NOMO-1 treated with DMSO at 0.1 percent for 48 hours (cell line): ENCODE data around the gene BZW1.

Source experiments
- DNase-seq: peaks from one replicate; lab custom pipeline; 2025; ENCODE audit not compliant: unreplicated experiment; lab: John Stamatoyannopoulos, UW

Gene BZW1

DNA sequence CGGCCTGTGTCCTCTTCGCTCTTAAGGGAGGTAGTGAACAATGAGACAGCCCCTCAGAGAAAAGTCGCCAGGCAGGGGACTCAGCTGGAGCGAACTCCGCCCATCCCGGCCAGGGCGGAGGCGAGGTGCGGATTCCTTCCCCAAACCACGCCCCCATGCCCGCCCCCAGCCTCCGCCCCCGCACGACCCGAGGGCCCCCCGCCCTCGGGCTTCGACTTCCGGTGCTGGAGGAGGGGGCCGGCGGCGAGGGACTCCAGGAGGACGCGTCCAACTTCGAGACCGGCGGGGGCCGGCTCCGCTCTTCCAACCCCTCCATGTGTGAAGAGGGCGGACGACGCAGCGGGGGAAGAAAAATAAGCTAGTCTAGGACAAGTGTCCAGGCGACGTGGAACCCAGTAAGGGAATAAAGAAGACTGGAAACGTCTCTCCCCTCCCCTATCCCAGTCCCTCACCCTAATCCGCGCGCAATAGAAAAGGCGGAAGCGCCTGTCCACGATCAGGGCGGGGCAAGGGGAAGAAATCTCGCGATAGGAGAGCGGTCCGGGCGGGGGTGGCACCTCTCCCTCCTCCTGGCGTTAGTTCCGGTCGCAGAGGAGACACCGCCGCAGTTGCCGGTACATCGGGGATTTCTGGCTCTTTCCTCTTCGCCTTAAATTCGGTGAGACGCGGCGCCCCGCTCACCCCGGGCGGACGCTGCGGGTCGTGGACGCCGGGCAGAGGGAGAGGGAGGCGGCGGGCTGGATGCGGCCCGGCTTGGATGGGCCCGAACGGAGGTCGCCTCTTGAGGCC lies at the start of gene BZW1:
Gene BZW1 (plus strand): TSS at position 578 of the 789 bp plus-strand sequence. CDS start 1,308 bp downstream, outside the sequence.
- peak; percentile 93 for DNase-seq

DNA sequence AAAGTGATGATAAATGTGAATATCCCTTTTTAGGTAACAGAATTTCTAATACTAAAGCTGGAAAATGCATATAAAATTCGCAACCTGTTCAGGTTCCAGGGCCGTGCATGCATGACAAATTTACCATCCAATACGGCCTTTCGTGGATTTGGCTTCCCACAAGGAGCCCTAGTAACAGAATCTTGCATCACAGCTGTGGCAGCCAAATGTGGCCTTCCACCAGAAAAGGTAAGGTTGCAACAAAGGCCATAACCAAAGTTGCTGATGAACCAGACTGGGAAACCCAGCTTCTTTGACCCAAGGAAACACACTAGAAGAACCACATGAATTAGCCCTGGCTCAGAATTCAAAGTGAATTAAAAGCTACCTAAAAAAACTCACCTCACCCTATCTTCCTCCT lies 49.6 kb upstream of the BZW1 start:
- no peak for DNase-seq

DNA sequence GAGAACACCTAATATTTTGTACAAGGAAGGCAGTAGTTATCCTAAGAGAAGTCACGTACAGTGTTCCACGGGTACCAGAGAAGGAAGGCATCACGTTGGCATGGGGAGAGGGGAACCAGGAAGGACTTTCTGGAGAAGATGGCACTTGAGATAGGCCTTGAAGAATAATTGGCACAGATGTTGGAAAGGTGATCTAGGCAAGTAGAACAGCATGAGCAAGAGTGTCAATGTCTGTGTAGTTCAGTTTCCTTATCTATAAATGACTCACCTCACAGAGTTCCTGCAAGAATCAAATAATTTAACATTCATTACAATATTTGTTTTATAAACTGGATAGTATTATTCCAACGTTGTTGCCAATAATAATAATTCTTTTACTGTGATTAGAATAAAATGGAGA lies 48.3 kb upstream of the BZW1 start:
- no peak for DNase-seq

DNA sequence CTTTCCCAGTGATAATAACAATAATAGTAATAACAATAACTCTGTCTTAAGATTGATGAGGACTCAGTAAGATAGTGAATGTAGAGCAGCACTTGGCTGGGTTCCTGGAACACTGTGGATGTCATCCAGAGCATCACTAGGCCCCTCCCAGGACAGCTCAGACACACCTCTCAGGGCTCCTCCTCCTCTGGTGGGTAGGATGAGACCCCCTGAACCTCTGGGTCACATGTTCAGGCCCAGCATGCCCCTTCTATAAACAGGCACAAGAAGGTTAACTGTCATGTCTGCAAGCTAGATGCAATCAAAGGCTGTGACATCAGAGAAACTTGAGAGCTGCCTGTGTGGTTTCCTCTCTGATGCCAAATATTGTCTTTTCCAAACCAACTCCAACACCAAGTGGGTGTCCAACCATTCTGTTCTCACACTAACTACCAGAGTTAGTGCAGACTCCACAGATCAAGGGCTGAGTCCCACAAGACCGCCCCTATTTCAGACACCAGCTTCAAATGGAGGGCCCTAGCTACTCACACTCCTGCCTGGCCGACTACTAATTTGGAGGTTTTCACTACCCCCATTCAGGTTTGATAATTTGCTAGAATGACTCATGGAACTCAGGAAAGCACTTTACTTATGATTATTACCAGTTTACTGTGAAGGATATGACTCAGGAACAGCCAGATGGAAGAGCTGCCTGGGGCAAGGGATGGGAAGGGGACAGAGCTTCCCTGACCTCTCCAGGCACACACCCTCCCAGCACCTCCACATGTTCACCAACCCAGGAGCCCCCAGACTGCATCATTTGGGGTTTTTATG lies 46.4 kb upstream of the BZW1 start:
- no peak for DNase-seq

DNA sequence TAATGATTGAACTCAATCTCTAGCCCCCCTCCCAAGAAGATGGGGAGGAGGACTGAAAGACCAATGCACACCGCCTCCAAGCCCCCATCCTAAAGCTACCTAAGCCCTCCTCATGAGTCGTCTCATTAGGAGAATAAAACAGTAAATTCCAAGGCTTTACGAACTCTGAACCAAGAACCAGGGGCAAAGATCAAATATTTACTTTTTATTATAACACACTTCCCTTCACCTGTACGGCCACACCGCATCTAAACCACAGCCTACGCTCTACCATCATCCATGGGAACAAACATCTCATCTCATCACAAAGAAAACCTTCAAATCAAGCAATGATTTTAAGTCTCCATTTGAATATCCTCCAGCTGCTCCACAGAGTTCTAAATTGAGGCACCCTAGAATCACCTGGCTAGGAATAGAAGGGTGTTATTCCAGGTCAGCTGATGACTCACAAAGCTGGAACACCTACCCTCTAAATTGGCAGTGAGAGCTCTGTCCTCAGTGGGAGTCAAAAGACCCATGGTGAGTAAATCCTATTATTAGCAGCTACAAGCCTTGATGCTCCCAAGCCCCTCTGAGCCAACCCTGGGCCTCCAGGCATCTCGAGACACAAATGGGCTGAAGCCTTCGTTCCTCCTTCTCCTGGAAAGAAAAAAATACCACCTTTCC lies 45.6 kb upstream of the BZW1 start:
- DNase-seq = no peak

DNA sequence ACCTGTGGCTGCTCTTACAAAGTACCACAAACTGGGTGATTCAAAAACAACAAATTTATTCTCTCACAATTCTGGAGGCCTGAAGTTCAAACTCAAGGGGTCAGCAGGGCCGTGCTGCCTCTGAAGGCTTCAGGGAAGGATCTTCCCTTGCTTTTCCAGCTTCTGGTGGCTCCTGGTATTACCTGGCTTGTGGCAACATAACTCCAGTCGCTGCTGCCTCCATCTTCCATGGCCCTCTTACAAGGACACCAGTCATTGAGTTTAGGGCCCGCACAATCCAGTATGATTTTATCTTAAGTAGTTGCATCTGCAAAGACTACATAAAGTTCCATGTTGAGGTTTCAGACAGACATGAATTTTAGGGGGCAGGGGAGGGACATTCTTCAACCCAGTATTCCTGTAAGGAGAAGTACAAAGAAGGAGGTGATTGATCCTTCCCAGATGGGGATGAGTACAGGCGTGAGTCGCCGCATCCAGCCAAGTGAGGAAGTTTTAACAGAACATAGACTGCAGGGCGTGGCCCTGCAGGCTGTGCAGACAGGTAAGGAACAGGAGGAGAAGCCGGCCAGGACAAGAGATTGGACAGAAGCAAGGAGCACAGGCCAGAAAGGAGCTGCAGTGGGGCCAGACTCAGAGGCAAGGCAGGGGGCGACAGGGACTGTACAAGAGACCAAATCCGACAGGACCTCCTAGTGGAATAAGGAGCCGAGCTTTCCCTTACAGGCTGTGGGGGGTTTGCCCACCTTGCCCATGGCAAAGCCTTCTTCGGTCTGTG lies 44.4 kb upstream of the BZW1 start:
- no peak for DNase-seq

DNA sequence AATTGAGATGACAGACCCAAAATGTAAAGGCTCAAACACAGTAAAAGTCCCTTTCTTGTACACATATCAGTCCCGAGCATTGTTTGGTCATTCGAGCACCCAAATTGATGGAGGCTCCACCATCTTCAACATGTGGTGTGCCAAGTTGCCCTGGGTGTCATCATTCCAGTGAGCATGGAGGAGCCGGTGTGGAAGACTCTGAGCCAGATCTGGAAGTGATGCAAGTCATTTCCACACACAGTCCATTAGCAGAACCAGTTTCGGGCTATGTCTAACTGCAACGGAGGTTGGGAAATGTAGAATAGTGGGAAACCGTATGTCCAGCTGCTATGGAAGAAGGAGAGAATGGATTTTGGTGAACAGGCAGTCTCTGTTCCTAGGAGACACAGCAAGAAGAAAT lies 40.9 kb upstream of the BZW1 start:
- DNase-seq = no peak

DNA sequence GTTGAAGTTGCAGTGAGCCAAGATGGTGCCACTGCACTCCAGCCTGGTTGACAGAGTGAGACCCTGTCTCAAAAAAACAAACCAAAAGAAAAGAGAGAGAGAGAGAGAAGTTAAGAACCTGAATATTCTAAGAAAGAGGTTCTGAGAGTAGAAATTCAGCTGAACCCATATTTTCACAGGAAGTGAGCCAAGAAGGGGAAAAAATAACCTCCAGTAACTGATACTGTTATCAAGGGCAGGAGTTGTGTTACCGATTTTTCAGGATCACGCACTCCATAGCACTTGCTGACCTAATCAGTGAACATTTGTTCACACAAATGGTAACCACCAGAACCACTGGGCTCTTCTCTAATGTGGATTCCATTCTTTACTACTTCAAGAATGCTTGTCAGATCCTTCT lies 39.1 kb upstream of the BZW1 start:
- no peak for DNase-seq

DNA sequence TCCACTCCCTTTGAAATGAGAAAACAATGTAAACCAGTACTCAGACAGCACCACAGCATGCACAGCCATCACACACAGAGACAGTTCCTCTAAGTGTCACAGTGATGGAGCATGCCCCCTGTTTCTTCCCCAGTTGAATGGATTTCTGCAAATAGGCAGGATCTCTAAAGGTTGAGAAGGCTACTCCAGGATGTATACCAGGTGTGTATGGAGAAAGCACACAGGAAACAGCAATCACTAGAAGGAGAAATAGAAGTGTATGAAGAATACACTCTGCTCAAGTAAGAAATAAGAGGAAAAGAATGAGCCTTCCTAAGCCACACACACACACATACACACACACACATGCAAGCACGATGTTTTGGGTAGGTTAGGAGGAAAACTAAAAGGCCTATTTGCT lies 38.6 kb upstream of the BZW1 start:
- DNase-seq = no peak

DNA sequence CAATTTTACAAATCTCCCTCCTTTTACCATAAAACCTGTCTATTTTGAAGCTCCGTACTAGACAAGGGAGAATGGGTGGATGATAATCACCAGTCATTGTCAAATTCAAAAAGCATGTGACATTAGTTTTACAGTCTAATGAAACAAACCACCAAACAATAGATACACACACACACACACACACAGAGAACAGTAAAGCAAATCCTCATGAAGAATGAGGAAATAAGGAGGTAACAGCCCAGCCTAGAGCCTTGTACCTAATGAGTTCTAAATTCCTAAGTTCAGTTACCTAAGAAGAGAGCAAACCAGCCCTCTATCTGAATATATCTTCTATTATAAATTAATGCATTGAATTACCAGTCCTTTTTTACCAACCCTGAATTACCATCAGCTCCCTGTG lies 36.8 kb upstream of the BZW1 start:
- no peak for DNase-seq

DNA sequence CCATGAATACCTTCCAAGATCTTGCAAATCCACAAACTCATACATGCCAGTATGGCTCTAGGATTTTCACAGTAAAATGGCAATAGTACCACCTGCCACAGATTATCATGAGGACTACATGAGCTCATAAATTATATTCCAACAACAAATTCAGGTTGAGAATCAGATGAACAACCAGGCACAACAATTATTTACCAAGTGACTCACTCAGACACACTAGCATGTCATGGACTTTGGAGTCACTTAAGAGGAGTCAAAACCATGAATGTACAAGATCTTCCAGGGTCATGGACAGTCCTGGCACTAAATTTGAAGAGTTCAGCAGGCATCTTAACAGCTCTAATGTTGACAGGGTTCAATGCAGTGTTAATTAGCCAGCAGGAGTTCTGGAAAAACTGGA lies 34.4 kb upstream of the BZW1 start:
- no peak for DNase-seq

DNA sequence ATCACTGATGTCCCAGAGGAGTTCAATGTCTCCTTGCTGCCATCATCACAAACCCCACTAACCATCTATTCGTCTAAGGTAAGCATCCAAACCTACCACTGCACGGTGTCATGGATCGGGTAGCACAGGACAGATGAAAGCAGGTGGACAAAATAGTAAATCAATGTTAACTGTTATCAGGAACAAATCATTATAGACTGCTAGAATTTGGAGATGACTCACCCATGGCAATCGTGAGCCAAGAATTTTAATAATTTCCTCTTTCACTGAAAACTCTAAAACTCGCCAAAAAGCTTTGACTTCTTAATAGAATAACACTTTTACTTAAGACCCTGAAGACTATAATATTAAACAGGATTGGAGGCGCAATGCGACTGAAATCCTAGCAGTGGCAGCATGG lies 33.7 kb upstream of the BZW1 start:
- DNase-seq = no peak

DNA sequence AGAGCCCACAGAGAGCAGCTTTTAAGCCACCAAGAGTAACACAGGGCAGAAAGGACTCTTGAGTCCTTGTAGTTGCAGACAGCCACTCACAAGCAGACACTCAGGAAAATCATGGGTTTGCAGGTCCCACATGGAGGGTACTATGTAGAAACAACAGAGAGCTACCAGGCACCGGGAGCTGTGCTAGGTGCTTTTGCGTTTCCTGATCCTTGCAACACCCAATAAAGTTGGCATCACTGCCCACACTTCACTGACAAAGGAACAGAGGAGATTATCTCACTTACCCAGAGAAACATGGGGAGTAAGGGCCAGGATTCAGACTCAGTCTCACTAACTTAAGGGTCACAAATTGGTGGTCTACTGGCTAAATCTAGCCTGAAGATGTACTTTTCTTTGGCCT lies 32.5 kb upstream of the BZW1 start:
- no peak for DNase-seq

DNA sequence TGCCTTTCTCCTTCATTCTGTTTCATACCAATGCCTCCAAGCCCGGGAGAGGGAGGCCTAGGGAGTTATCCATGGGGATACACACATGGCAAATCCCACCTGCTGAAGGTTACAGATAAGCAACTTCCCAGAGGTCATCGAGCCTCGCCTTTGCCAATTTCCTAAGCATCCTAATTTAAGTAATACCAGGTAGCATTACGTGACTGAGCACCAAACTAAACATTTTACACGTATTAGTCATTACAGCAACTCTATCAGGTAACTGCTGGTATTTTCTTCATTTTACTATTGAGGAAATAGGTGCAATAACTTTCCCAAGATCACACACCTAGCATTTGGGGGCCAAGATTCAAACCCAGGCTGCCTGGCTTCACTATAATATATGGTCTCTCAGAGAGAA lies 30.1 kb upstream of the BZW1 start:
- DNase-seq = no peak

DNA sequence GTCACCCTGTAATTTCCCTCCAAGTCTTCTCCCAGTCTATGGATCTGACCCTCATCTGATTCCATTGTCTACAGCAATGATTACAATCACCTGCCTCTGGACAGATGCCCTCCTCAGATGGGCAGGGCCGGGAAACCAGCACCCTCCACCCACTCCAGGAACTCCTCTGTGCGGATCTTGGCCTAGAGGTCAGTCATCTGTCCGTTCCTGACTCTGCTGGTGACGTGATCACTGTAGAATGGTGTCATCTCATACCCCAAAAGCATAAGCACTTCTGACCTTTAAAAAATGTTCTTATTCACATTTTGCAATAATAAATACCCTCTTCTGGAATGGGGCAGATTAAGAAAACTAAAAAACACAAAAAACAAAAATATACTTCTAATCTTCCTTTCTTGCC lies 29.5 kb upstream of the BZW1 start:
- DNase-seq = no peak

DNA sequence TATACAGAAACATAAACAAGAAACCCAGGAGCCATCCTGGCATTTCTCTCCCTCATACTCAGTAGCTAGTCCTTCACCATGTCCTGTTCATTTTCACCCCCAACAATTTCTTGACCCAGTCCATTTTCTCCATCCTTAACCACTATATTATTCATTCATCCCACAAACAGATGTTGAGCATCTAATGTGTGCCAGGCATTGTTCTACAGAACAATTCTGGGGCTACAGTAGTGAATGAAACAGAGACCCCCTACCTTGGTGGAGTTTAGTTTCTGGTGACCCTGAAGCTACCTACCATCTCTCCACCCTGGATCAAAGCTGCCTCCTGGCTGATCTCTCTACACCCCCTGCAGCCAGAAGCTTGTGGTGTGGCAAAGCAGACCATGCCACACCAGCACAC lies 27.5 kb upstream of the BZW1 start:
- no peak for DNase-seq

DNA sequence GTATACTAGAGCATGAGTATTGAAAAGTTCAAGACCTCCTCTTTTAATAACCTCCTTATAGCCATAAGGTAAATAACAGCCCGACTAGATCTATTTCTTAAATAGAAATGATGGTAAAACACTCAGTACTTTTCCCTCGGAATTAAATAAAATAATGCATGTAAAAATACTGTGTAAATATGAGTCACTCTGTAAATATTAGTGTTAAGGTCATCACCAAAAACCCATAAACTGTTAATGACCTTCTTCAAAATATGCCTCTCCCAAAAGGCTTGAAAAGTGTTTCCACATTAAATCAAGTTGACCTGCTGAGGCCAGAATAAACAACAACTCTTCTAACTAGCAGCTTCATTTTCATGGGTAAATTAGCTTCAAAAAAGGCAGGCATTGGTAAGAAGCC lies 25.3 kb upstream of the BZW1 start:
- no peak for DNase-seq

DNA sequence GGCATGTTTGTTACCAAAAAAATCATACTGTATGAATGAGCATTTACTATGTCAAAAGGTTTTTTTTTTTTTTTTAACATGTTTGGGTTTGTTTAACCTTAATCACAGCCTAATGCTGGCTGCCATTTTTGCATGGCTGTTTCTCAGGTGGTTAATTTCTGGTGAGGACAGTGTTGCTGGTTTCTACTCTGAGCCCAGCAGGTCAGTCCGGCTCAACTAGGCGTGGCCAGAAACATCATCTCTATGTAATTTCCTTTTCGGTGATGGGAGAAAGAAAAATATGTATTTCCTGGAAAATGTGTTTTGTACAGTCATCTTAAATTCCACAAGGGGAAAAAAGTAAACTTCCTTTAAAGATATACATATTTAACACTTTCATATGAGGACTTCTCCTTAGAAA lies 24.9 kb upstream of the BZW1 start:
- no peak for DNase-seq

DNA sequence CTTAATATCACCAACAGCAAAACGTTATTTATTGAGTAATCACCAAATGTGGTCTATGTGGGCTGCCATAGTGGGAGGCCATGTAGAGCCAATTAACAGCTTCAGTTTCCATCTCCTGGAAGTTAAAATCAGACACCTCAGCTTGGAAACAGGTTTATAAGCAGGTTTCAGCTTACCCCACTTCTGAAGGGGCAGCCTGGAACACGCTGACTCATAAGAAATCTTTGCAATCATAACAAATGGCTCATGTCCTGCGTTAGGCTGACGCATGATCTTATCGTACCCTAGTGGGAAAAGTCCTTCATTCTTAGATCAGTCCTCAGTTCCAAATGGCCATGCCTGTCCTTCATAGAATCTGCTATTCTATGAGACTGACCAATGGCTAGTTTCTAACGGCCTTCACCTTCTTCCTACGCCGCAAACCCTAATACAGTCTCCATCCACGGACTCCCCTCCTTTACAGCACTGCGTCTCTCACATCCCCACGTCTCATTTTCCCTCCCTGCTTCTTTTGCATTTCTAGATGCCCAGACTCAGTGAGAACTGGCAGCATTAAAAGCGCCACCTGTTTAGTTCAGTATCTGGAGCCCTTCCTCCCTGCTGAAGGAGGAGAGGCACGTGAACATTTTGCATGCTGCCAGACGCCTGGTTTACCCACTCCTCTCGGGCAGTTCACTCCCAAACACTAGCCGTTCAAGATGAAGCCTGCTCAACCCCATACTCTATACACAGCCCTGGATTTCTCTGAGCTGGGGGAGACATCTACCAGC lies 24.2 kb upstream of the BZW1 start:
- DNase-seq = no peak

DNA sequence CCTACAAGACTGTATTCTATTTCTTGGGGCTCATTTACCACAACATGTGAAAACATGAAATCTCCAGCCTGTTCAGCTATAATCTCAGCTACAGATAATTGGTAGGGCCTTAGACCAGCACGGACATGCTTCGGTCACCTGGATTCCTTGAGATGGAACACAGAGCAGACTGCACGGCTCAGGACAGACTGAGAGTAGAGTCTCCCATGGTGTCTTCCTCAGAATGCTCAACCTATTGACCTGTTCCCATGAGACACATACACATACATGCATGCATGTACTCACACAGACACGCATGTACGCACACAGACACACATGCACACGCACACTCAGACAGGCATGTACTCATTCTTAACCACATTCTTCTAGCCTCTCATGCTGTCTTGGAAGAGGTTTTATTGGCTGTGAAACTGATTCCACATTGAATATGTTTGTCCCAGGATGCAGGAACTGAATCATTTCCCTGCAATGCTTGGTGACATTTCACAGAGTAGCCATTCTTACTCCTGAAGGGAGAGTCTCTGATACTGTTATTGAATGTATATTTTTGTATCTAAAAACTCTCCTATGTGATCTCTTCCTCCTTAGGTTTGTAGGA lies 23.5 kb upstream of the BZW1 start:
- no peak for DNase-seq
